ENCODE results near the gene CACNG1.

Gene CACNG1

GRCh38 chr17:67022451-67022810, 21.9 kb upstream of the CACNG1 start:
- Histone ChIP-seq H3K27me3 (ENCODE audit: insufficient read depth, poor library complexity, severe bottlenecking) (no peaks in the 10 kb centered on the region), H3K4me3 (replicated peaks; ENCODE audit: insufficient read depth, low read length) (no peak overlapping the region), H3K27ac (replicated peaks) (no peak overlapping the region)
- DNase-seq (ENCODE audit: low read depth in 1 of 2, low spot score in 1 of 2): no peak
- TF ChIP-seq GABPA (IDR thresholded peaks at IDR 0.05; ENCODE audit: low read depth) (no peak), REST (IDR thresholded peaks at IDR 0.05; ENCODE audit: insufficient replicate concordance, low read depth) (no peak), POLR2AphosphoS5 (IDR thresholded peaks at IDR 0.05; ENCODE audit: low read depth) (no peak), CTCF (IDR thresholded peaks at IDR 0.05; ENCODE audit: insufficient read depth, low read length) (no peak), SPI1 (IDR thresholded peaks at IDR 0.05; ENCODE audit: borderline replicate concordance, low read depth) (no peak)

- Histone ChIP-seq H3K27ac (replicated peaks) (no peak overlapping the region), H3K27me3 (ENCODE audit: insufficient read depth, poor library complexity, severe bottlenecking) (no peaks in the 10 kb centered on the region), H3K4me3 (replicated peaks; ENCODE audit: insufficient read depth, low read length) (no peak overlapping the region)
- DNase-seq (ENCODE audit: low read depth in 1 of 2, low spot score in 1 of 2): no peak
- TF ChIP-seq GABPA (IDR thresholded peaks at IDR 0.05; ENCODE audit: low read depth): no peak
- no peak for TF ChIP-seq POLR2AphosphoS5 (IDR thresholded peaks at IDR 0.05; ENCODE audit: low read depth)
- TF ChIP-seq CTCF (IDR thresholded peaks at IDR 0.05; ENCODE audit: insufficient read depth, low read length): no peak
- no peak for TF ChIP-seq REST (IDR thresholded peaks at IDR 0.05; ENCODE audit: insufficient replicate concordance, low read depth)
- no peak for TF ChIP-seq SPI1 (IDR thresholded peaks at IDR 0.05; ENCODE audit: borderline replicate concordance, low read depth)
Measured at GRCh38 chr17:67024736-67025135, 19.6 kb upstream of the CACNG1 start.

- Histone ChIP-seq H3K27me3 (ENCODE audit: insufficient read depth, poor library complexity, severe bottlenecking) (no peaks in the 10 kb centered on the region), H3K4me3 (replicated peaks; ENCODE audit: insufficient read depth, low read length) (no peak overlapping the region), H3K27ac (replicated peaks) (no peak overlapping the region)
- DNase-seq (ENCODE audit: low read depth in 1 of 2, low spot score in 1 of 2): no peak
- TF ChIP-seq POLR2AphosphoS5 (IDR thresholded peaks at IDR 0.05; ENCODE audit: low read depth) (no peak), GABPA (IDR thresholded peaks at IDR 0.05; ENCODE audit: low read depth) (no peak), SPI1 (IDR thresholded peaks at IDR 0.05; ENCODE audit: borderline replicate concordance, low read depth) (no peak), CTCF (IDR thresholded peaks at IDR 0.05; ENCODE audit: insufficient read depth, low read length) (no peak), REST (IDR thresholded peaks at IDR 0.05; ENCODE audit: insufficient replicate concordance, low read depth) (no peak)
Measured at GRCh38 chr17:67025216-67025792, 19.1 kb upstream of the CACNG1 start.
